HepG2 (cell line): ENCODE measurements around the gene RAB40C. TPM values are rescaled to one million over a fixed set of nuclear protein-coding genes. Genes with fewer than 3 reads are reported as not detected.
A peak's percentile ranks its signal among the peaks of the same experiment; 100 is the strongest.

Source experiments
- AGO1 ChIP-seq: fragments of 200-400 bp; formaldehyde crosslinking; IDR thresholded peaks from 2 replicates; pipeline ENCODE4 v1.6.1; 2017; ENCODE audit warnings: mild to moderate bottlenecking, low read depth, low read length, moderate library complexity; ENCODE audit not compliant: poor library complexity, severe bottlenecking
- AGO2 ChIP-seq: fragments of 200-400 bp; formaldehyde crosslinking; optimal IDR thresholded peaks from 2 replicates; pipeline ENCODE3; 2017; ENCODE audit warnings: mild to moderate bottlenecking, low read depth, low read length, moderate library complexity
- ARID2 ChIP-seq: sonication (generic); formaldehyde crosslinking; IDR thresholded peaks from 2 replicates; pipeline ENCODE4 v1.8.1; 2022; ENCODE audit warnings: mild to moderate bottlenecking, missing genetic modification reagents, borderline replicate concordance
- CEBPB ChIP-seq: IDR thresholded peaks from 2 replicates; pipeline ENCODE4 v1.6.1; 2011; ENCODE audit warnings: low read depth, low read length, improper control_type of control experiment, borderline replicate concordance
- EHMT2 ChIP-seq: fragments of 200-600 bp; sonication (generic); IDR thresholded peaks from 2 replicates; pipeline ENCODE4 v1.7.0; 2017; ENCODE audit warnings: antibody characterized with exemption, low read depth, low read length, borderline replicate concordance
- GABPB1 ChIP-seq: IDR thresholded peaks from 2 replicates; pipeline ENCODE4 v1.6.1; 2016; ENCODE audit warnings: mild to moderate bottlenecking, missing genetic modification reagents, moderate library complexity, missing compliant biosample characterization
- GTF3A ChIP-seq: sonication (generic); formaldehyde crosslinking; conservative IDR thresholded peaks from 2 replicates; pipeline ENCODE4 v1.4.0; 2020; ENCODE audit warnings: mild to moderate bottlenecking, missing genetic modification reagents
- MTA1 ChIP-seq: sonication (generic); formaldehyde crosslinking; IDR thresholded peaks from 2 replicates; pipeline ENCODE4 v1.4.0; 2020; ENCODE audit warnings: missing genetic modification reagents, mild to moderate bottlenecking, borderline replicate concordance
- NCOR1 ChIP-seq: fragments of 200-600 bp; sonication (generic); IDR thresholded peaks from 2 replicates; pipeline ENCODE4 v1.7.0; 2017; ENCODE audit warnings: antibody characterized with exemption, low read length, borderline replicate concordance
- NFAT5 ChIP-seq: sonication (generic); formaldehyde crosslinking; IDR thresholded peaks from 2 replicates; pipeline ENCODE4 v1.4.0; 2020; ENCODE audit warnings: missing genetic modification reagents
- PAX8 ChIP-seq: sonication (generic); formaldehyde crosslinking; IDR thresholded peaks from 2 replicates; pipeline ENCODE4 v1.8.0; 2022; ENCODE audit warnings: mild to moderate bottlenecking, missing genetic modification reagents, borderline replicate concordance
- POGK ChIP-seq: sonication (generic); formaldehyde crosslinking; conservative IDR thresholded peaks from 2 replicates; pipeline ENCODE4 v1.8.0; 2022; ENCODE audit warnings: mild to moderate bottlenecking, moderate library complexity, missing genetic modification reagents
- RXRA ChIP-seq: sonication (generic); formaldehyde crosslinking; IDR thresholded peaks from 2 replicates; pipeline ENCODE4 v1.5.1; 2020; ENCODE audit warnings: missing genetic modification reagents
- TAF1 ChIP-seq: sonication (generic); formaldehyde crosslinking; IDR thresholded peaks from 2 replicates; pipeline ENCODE4 v1.4.0; 2020; ENCODE audit warnings: missing genetic modification reagents
- ZBTB7B ChIP-seq: sonication (generic); formaldehyde crosslinking; IDR thresholded peaks from 2 replicates; pipeline ENCODE4 v1.4.0; 2020; ENCODE audit warnings: missing genetic modification reagents
- ZBTB8A ChIP-seq: sonication (generic); formaldehyde crosslinking; IDR thresholded peaks from 2 replicates; pipeline ENCODE4 v1.4.0; 2020; ENCODE audit warnings: mild to moderate bottlenecking, low read depth, missing genetic modification reagents, borderline replicate concordance
- ZNF280B ChIP-seq: sonication (generic); formaldehyde crosslinking; IDR thresholded peaks from 2 replicates; pipeline ENCODE4 v1.5.0; 2020; ENCODE audit warnings: missing genetic modification reagents, mild to moderate bottlenecking, borderline replicate concordance
- ZNF543 ChIP-seq: sonication (generic); formaldehyde crosslinking; IDR thresholded peaks from 2 replicates; pipeline ENCODE4 v1.4.0; 2020; ENCODE audit warnings: mild to moderate bottlenecking, missing genetic modification reagents
- ZNF678 ChIP-seq: sonication (generic); formaldehyde crosslinking; IDR thresholded peaks from 2 replicates; pipeline ENCODE4 v1.4.0; 2020; ENCODE audit warnings: mild to moderate bottlenecking, missing genetic modification reagents
- ZNF850 ChIP-seq: sonication (generic); formaldehyde crosslinking; conservative IDR thresholded peaks from 2 replicates; pipeline ENCODE4 v1.9.0; 2021; ENCODE audit warnings: mild to moderate bottlenecking, missing genetic modification reagents
- polyA plus RNA-seq, 8 experiments: library from polyadenylated mRNA; depleted of rRNA in 3 of 8; stranded (reverse) in 7 of 8; unstranded in 1 of 8; fragments of >200 nt; fragmentation: Illumina TruSeq in 4 of 8; extraction: Trizol in 4 of 8; gene quantifications; 2 replicates each; pipeline versions ENCODE4 v1.2.1 to v1.2.3, GENCODE V29; 2011 to 2016; ENCODE audit warnings: low read depth in 4 of 8, missing spikeins in 1 of 8, mixed read lengths in 1 of 8; ENCODE audit not compliant: insufficient read depth in 1 of 8
- total RNA-seq, 5 experiments: library from RNA; depleted of rRNA; stranded (reverse); fragments of >200 nt; fragmentation: Illumina TruSeq; extraction: Trizol; gene quantifications; 2 replicates each; pipeline ENCODE4 v1.2.3, GENCODE V29; 2016; ENCODE audit warnings: low read depth in 1 of 5

Gene RAB40C
- total and polyA plus RNA-seq, 2 of the 13 experiments (the other 11 are each of a cell fraction or from before 2014, with no cell fraction given) = 7.7 to 11.5 TPM

GRCh38 chr16:586645-587590 is 2.9 kb upstream of the RAB40C start (continued):
- TF ChIP-seq RXRA (CRISPR knock-in tag) = 0 out of 2 replicates have a peak, but pooled peaks have one; percentile 21
- TF ChIP-seq ZNF280B (CRISPR knock-in tag) = no peak
- peak; percentile 92 for TF ChIP-seq AGO2
- no peak for TF ChIP-seq EHMT2
- peak; percentile 24; the same call in 1 of the 2 replicates for TF ChIP-seq MTA1
- 0 out of 2 replicates have a peak, but pooled peaks have one; percentile 26 for TF ChIP-seq TAF1 (CRISPR knock-in tag)
- TF ChIP-seq ZBTB7B = 0 out of 2 replicates have a peak, but pooled peaks have one; percentile 20
- TF ChIP-seq ZBTB8A (CRISPR knock-in tag) = no peak
- peak; percentile 95 for TF ChIP-seq AGO1
- TF ChIP-seq PAX8 (CRISPR knock-in tag) = no peak
- no peak for TF ChIP-seq ZNF543
- peak; percentile 41; the same call in 1 of the 2 replicates for TF ChIP-seq POGK
- no peak for TF ChIP-seq NFAT5 (CRISPR knock-in tag)
- no peak for TF ChIP-seq ZNF850
- TF ChIP-seq GABPB1 (CRISPR knock-in tag) = 0 out of 2 replicates have a peak, but pooled peaks have one; percentile 21
- no peak for TF ChIP-seq GTF3A
- TF ChIP-seq ARID2 (CRISPR knock-in tag) = no peak
- no peak for TF ChIP-seq ZNF678 (CRISPR knock-in tag)
- no peak for TF ChIP-seq NCOR1
- no peak for TF ChIP-seq CEBPB
